Measurements from ENCODE around the gene PI4KB. TPM values are rescaled to one million over a fixed set of nuclear protein-coding genes. Genes with fewer than 3 reads are reported as not detected.

PI4KB gene
- total RNA-seq, 4 donors from 2014 or later: 68.0 to 95.9 (median 79.8) TPM

Small RNA genes within 50 kb of the gene (small RNA-seq; reads per million reads assigned to genes)
- 0 reads per million in 4 donors for gene RN7SL444P

Other genes with a start within 250 kb of the PI4KB start
- gene SEMA6C, start 180.8 kb downstream of the PI4KB start, total RNA-seq: 10 to 100 TPM in 1 of 4 donors, 1 to 10 TPM in 3; 1.8 to 16.3 (median 2.9) TPM
- 1 to 10 TPM; 2.0 to 5.2 (median 4.2) TPM for gene TNFAIP8L2, start 170.8 kb downstream of the PI4KB start, total RNA-seq
- 10 to 100 TPM in 1 of 4 donors, 1 to 10 TPM in 3; 1.4 to 15.7 (median 7.3) TPM for gene LYSMD1, start 161.5 kb downstream of the PI4KB start, total RNA-seq
- gene SCNM1, start 161.3 kb downstream of the PI4KB start, total RNA-seq: 10 to 100 TPM in 3 of 4 donors, 1 to 10 TPM in 1; 9.0 to 35.4 (median 25.1) TPM
- not detected for gene TMOD4, start 151.4 kb downstream of the PI4KB start, total RNA-seq
- gene VPS72, start 137.2 kb downstream of the PI4KB start, total RNA-seq: 10 to 100 TPM in 3 of 4 donors, 1 to 10 TPM in 1; 4.9 to 26.6 (median 20.1) TPM
- gene PIP5K1A, start 128.9 kb downstream of the PI4KB start, total RNA-seq: 10 to 100 TPM; 46.7 to 78.2 (median 59.4) TPM
- gene PSMD4, start 72.7 kb downstream of the PI4KB start, total RNA-seq: 100 to 1,000 TPM in 1 of 4 donors, 10 to 100 TPM in 3; 41.9 to 111 (median 79.5) TPM
- gene ZNF687, start 45.1 kb downstream of the PI4KB start, total RNA-seq: 10 to 100 TPM; 24.5 to 41.9 (median 31.5) TPM
- 10 to 100 TPM; 17.7 to 61.0 (median 35.4) TPM for gene RFX5, start 19.8 kb upstream of the PI4KB start, total RNA-seq
- gene SELENBP1, start 45.3 kb upstream of the PI4KB start, total RNA-seq: 1,000 to 10,000 TPM; 1,079 to 3,856 (median 3,214) TPM
- gene PSMB4, start 72.2 kb upstream of the PI4KB start, total RNA-seq: 100 to 1,000 TPM in 3 of 4 donors, 10 to 100 TPM in 1; 84.4 to 188 (median 140) TPM
- gene POGZ, start 132.1 kb upstream of the PI4KB start, total RNA-seq: 10 to 100 TPM; 44.1 to 90.9 (median 72.7) TPM
- 100 to 1,000 TPM; 123 to 351 (median 172) TPM for gene CGN, start 184.0 kb upstream of the PI4KB start, total RNA-seq
- gene TUFT1, start 212.9 kb upstream of the PI4KB start, total RNA-seq: 10 to 100 TPM; 22.8 to 65.5 (median 30.8) TPM

Data from transverse colon (tissue), 4 donors.